ENCODE results near the gene PRTFDC1.
A peak's percentile ranks its signal among the peaks of the same experiment; 100 is the strongest.

Gene PRTFDC1

GRCh38 chr10:24935504-24936292 lies 16.7 kb downstream of the PRTFDC1 start:
- no peak for TF ChIP-seq CTCF (conservative IDR thresholded peaks at IDR 0.05; ENCODE audit: control insufficient read depth, insufficient read depth, low read depth, low read length)
- H3K4me3 ChIP-seq (ENCODE audit: control insufficient read depth, low read depth, low read length) = no peak overlapping the region
- no peak for DNase-seq (ENCODE audit: low read depth)

GRCh38 chr10:24931236-24931635 lies 21.2 kb downstream of the PRTFDC1 start:
- DNase-seq (ENCODE audit: low read depth) = no peak
- H3K4me3 ChIP-seq (ENCODE audit: control insufficient read depth, low read depth, low read length) = no peak overlapping the region
- no peak for TF ChIP-seq CTCF (conservative IDR thresholded peaks at IDR 0.05; ENCODE audit: control insufficient read depth, insufficient read depth, low read depth, low read length)

- peak; percentile 48 for DNase-seq (ENCODE audit: low read depth)
- no peak for TF ChIP-seq CTCF (conservative IDR thresholded peaks at IDR 0.05; ENCODE audit: control insufficient read depth, insufficient read depth, low read depth, low read length)
- H3K4me3 ChIP-seq (ENCODE audit: control insufficient read depth, low read depth, low read length) = no peak overlapping the region
Measured at GRCh38 chr10:24930427-24930826, 22.0 kb downstream of the PRTFDC1 start.

- no peak overlapping the region for H3K4me3 ChIP-seq (ENCODE audit: control insufficient read depth, low read depth, low read length)
- TF ChIP-seq CTCF (conservative IDR thresholded peaks at IDR 0.05; ENCODE audit: control insufficient read depth, insufficient read depth, low read depth, low read length) = no peak
- no peak for DNase-seq (ENCODE audit: low read depth)
Measured at GRCh38 chr10:24929904-24930303, 22.5 kb downstream of the PRTFDC1 start.

GRCh38 chr10:24929056-24929544 lies 23.3 kb downstream of the PRTFDC1 start:
- no peak for TF ChIP-seq CTCF (conservative IDR thresholded peaks at IDR 0.05; ENCODE audit: control insufficient read depth, insufficient read depth, low read depth, low read length)
- DNase-seq (ENCODE audit: low read depth) = peak; percentile 95
- no peak overlapping the region for H3K4me3 ChIP-seq (ENCODE audit: control insufficient read depth, low read depth, low read length)

GRCh38 chr10:24928163-24928562 lies 24.2 kb downstream of the PRTFDC1 start:
- H3K4me3 ChIP-seq (ENCODE audit: control insufficient read depth, low read depth, low read length) = no peak overlapping the region
- DNase-seq (ENCODE audit: low read depth) = no peak
- TF ChIP-seq CTCF (conservative IDR thresholded peaks at IDR 0.05; ENCODE audit: control insufficient read depth, insufficient read depth, low read depth, low read length) = no peak
